Nephron (organoid): ENCODE results near the gene CAMTA1.

Experiments
- H3K27ac Mint-ChIP-seq, 3 experiments: 2 replicates each; pipeline ENCODE4 v1.8.0; 2020; ENCODE audit warnings: mixed read lengths in 3 of 3, mild to moderate bottlenecking in 2 of 3, moderate library complexity in 1 of 3
- H3K27me3 Mint-ChIP-seq: 2 replicates; pipeline ENCODE4 v1.8.0; 2021; ENCODE audit warnings: low read depth, mild to moderate bottlenecking, moderate library complexity, mixed read lengths
- H3K36me3 Mint-ChIP-seq: 2 replicates; pipeline ENCODE4 v1.8.0; 2020; ENCODE audit warnings: low read depth, mixed read lengths
- H3K4me1 Mint-ChIP-seq: 2 replicates; pipeline ENCODE4 v1.8.0; 2020; ENCODE audit warnings: mixed read lengths
- H3K4me3 Mint-ChIP-seq, 3 experiments: 2 replicates each; pipeline ENCODE4 v1.8.0; 2020; ENCODE audit warnings: mild to moderate bottlenecking in 3 of 3, mixed read lengths in 3 of 3, moderate library complexity in 2 of 3
- H3K9me3 Mint-ChIP-seq: 2 replicates; pipeline ENCODE4 v1.8.0; 2020; ENCODE audit warnings: mixed read lengths
- TF ChIP-seq, protein P1 (sequence below), 3 experiments: fragments of 200-600 bp; sonication (generic); IDR thresholded peaks; one replicate each; pipeline ENCODE4 v1.5.0; 2021; ENCODE audit warnings: antibody characterized with exemption in 3 of 3; ENCODE audit not compliant: unreplicated experiment in 3 of 3

Gene CAMTA1

DNA sequence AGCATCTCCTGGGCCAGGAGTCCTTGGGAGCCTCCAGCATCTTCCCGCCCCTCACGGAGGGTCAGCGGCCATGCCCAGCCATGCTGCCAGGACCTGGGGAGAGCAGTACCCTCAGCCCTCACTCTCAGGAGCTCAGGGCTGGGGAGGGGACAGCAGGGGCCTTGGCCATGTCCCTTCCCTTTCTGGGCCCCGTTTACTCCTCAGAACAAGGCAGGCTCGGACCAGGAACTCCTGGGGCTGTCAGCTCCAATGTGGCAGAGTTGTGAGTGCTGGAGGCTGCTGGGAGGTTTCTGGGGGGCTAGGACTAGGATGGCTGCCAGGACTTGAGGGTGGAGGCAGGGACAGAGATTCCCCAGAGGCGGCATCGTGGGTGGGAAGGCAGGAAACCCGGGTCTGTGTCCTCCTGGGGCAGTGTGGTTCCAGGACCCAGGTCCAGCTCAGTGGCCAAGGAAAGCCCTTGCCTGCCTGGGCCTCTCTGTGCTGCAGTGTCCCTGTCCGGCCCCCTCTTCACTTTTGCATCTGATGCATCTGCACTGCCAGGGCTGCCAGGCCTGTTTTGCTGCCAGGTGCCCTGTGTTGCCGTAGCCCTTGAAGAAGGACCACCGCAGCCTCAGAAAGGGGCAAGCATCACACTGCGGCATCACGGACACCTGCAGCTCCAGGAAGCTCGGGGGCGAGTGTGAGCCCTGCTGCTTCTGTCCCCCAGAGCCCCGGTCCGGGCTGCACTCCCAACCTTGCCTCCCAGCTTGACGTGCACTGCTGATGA is 223.9 kb downstream of the CAMTA1 start:
- H3K4me3 Mint-ChIP-seq: no peak overlapping the region
- H3K9me3 Mint-ChIP-seq: no peaks in the 10 kb centered on the region
- H3K27ac Mint-ChIP-seq: no peak overlapping the region
- H3K36me3 Mint-ChIP-seq: no peaks in the 10 kb centered on the region
- H3K4me1 Mint-ChIP-seq: peaks cover 5% of the 10 kb centered on the region
- TF ChIP-seq, protein P1, sequence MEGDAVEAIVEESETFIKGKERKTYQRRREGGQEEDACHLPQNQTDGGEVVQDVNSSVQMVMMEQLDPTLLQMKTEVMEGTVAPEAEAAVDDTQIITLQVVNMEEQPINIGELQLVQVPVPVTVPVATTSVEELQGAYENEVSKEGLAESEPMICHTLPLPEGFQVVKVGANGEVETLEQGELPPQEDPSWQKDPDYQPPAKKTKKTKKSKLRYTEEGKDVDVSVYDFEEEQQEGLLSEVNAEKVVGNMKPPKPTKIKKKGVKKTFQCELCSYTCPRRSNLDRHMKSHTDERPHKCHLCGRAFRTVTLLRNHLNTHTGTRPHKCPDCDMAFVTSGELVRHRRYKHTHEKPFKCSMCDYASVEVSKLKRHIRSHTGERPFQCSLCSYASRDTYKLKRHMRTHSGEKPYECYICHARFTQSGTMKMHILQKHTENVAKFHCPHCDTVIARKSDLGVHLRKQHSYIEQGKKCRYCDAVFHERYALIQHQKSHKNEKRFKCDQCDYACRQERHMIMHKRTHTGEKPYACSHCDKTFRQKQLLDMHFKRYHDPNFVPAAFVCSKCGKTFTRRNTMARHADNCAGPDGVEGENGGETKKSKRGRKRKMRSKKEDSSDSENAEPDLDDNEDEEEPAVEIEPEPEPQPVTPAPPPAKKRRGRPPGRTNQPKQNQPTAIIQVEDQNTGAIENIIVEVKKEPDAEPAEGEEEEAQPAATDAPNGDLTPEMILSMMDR (IDR thresholded peaks at IDR 0.05; ENCODE audit: unreplicated experiment in 3 of 3): no peak
- H3K27me3 Mint-ChIP-seq: peaks cover 35% of the 10 kb centered on the region

DNA sequence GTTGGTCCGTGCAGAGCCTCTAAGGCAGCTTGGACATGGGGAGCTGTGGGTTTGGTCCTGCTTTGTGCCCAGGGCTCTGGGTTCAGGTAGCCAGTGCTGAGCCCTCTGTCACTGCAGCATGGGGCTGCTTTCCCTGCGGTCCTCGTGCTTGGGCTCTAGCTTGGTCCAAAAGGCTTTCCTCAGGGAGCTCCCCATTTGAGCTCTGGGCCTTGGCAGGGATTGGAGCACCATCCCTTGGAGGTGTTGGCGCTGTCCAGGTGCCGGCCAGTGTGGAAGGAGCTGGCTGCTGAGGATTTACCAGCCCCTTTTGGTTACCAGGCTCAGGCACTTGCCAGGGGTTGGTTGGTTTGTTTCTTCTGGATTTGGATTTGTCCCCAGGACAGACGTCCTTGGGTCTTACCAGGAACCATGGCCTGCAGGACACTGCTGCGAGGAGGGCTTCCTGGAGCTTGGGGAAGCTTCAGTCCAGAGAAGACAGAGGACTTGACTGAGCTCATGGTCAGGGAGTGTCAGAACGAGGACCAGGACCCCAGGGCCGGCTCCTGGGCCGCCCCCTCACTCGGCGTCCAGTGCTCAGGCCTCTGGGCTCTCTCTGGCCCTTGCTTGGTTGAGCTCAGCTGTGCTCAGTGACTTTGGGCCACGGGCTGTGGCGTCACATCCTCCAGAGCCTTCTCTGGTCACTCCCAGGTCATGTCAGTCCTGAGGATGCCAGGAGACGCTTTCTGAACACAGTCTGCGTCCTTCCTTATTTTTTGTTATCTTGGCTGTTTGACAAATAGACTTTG is 224.7 kb downstream of the CAMTA1 start:
- Mint-ChIP-seq H3K36me3 (no peaks in the 10 kb centered on the region), H3K27ac (no peak overlapping the region), H3K4me1 (peaks cover 5% of the 10 kb centered on the region), H3K9me3 (no peaks in the 10 kb centered on the region), H3K4me3 (no peak overlapping the region), H3K27me3 (peaks cover 35% of the 10 kb centered on the region)
- TF ChIP-seq, protein P1 (IDR thresholded peaks at IDR 0.05; ENCODE audit: unreplicated experiment in 3 of 3): no peak

DNA sequence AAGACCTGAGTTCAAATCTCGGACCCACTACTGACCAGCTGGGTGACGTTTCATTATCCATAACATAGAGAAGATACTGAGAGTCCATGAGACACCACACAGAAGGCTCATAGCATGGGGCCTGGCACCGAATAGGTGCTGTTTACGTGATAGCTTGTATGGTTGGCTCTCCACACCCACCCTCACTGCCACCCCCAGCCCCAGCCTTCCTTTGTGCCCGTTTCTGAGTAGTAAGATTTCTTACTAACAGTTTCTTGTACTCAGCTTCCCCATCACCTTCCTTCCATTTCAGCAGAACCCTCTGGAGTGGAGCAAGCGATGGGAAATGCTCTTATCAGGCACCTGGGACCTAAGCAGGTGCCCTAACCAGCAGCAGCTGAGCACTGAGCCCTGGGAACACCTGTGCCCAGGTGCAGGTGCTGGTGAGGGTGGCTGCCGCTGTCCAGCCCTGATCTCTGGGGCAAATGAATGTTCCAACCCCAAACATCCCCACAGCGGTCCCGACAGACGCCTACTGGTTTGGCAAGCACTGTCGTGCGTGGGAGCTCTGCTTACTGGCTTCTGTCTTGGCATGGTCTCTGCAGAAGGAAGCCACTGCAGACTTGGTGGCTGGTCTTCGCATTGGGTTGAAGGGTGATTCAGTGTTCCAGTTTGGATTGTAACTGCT is 225.4 kb downstream of the CAMTA1 start:
- no peak overlapping the region for H3K4me3 Mint-ChIP-seq

DNA sequence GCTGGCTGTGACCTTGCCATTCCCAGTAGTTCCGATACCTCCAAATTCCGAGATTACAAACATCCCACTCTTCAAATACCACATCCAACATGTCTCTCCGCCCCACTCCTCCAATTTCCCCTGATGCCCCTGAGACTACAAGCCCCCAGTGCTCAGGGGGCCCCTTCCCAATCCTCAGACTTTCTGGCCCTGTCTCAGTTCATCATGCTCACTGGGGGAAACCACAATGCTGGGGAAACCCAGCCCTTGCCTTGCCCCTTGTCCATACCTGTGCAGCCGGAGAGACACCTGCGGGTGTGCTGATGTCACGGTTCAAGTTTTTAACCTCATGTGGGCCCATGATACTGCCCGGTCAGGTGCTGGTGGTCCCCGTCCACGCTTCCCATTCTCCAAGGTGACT is 226.6 kb downstream of the CAMTA1 start:
- Mint-ChIP-seq H3K4me1 (peaks cover 5% of the 10 kb centered on the region), H3K4me3 (no peak overlapping the region), H3K27ac (no peak overlapping the region), H3K36me3 (no peaks in the 10 kb centered on the region), H3K9me3 (no peaks in the 10 kb centered on the region), H3K27me3 (peaks cover 28% of the 10 kb centered on the region)
- TF ChIP-seq, protein P1 (IDR thresholded peaks at IDR 0.05; ENCODE audit: unreplicated experiment in 3 of 3): no peak

More for the DNA sequence above, 225.4 kb downstream of the CAMTA1 start:
- Mint-ChIP-seq H3K4me1 (peaks cover 5% of the 10 kb centered on the region), H3K27ac (no peak overlapping the region), H3K36me3 (no peaks in the 10 kb centered on the region), H3K9me3 (no peaks in the 10 kb centered on the region), H3K27me3 (peaks cover 34% of the 10 kb centered on the region)
- TF ChIP-seq, protein P1 (IDR thresholded peaks at IDR 0.05; ENCODE audit: unreplicated experiment in 3 of 3): no peak

DNA sequence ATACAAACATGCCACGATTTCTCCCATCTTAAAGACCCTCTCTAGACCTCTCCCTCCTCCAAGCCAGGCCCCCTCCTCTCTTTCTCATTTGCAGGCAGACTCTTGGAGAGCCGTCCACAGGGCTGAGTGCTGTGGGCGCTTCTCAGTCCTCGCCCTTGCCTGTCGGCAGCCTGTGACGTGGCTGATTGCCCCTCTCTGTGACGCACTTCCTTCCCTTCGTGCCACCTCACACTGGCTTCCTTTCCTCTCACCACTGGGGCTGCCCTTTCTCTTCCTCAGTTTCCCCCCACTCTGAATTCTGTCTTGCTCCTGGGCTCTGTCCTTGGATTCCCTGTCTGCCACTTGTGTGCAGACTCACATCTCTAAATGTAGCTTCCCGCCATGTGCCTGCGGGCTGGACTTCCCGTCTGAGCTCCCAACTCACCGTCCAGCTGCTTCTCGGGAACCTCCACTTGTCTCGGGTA is 227.2 kb downstream of the CAMTA1 start:
- no peak overlapping the region for H3K4me3 Mint-ChIP-seq

More for the DNA sequence above, 227.2 kb downstream of the CAMTA1 start:
- Mint-ChIP-seq H3K27ac (no peak overlapping the region), H3K36me3 (no peaks in the 10 kb centered on the region), H3K9me3 (no peaks in the 10 kb centered on the region), H3K27me3 (peaks cover 28% of the 10 kb centered on the region), H3K4me1 (peaks cover 5% of the 10 kb centered on the region)
- TF ChIP-seq, protein P1 (IDR thresholded peaks at IDR 0.05; ENCODE audit: unreplicated experiment in 3 of 3): no peak
